Measurements from ENCODE around the gene DHRS7C.

GRCh38 chr17:9792181-9792840 lies 919 bp upstream of the DHRS7C start:
- TF ChIP-seq POLR2A (IDR thresholded peaks at IDR 0.05) (no peak), CTCF (IDR thresholded peaks at IDR 0.05) (no peak)

Data from prostate gland (tissue), 2 donors.